ENCODE measurements around the gene CLMP. TPM values are rescaled to one million over a fixed set of nuclear protein-coding genes. Genes with fewer than 3 reads are reported as not detected.

The CLMP gene
- total and polyA plus RNA-seq, 2 donors (not counting 3 experiments of a cell fraction or from before 2014, with no cell fraction given) = 0.03 to 0.18 TPM

DNA sequence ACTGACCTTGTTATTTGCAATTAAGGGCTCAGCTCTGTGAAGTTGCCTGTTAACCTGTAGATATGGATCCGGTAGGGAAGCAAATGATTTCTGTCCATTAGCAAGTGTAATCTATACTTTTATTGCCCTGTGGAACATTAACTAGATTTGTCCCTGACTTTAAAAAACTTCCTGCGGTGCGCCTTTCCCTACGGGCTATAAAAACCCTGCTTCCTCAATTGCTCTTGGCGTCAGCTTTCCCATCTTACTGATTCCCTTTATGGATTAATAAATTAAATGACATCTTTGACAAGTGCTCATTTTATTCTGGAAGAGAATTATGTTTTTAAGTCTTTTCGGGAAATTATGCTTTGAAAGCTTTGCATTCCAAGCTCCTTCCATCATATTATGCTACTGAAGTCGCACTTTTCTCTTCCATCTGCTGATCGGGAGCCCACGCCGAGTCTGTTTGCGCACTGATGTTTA, 18.3 kb upstream of the CLMP start:
- ChIA-PET CTCF (interaction anchor here (2.5 kb wide), 1 partner anchor 110 kb away, joined by 9 read pairs; no protein-coding TSS in a partner anchor), POLR2A (no interaction called here)
- no peak for DNase-seq (ENCODE audit: low read depth, low spot score)
- Histone ChIP-seq H3K79me2 (ENCODE audit: control insufficient read depth, insufficient read depth, low read length) (no peaks in the 10 kb centered on the region), H2AFZ (ENCODE audit: low read depth, low read length) (no peak overlapping the region), H4K20me1 (replicated peaks; ENCODE audit: control insufficient read depth, extremely low read depth, insufficient read depth, low read length) (no peaks in the 10 kb centered on the region), H3K9me1 (replicated peaks; ENCODE audit: control insufficient read depth, extremely low read depth, insufficient read depth, low read length) (no peaks in the 10 kb centered on the region), H3K9ac (replicated peaks; ENCODE audit: extremely low read depth, insufficient read depth, low read length) (no peak overlapping the region), H3K27me3 (ENCODE audit: control insufficient read depth in 2 of 2, insufficient read depth in 2 of 2, low read length in 2 of 2) (no peaks in the 10 kb centered on the region), H3K27ac (ENCODE audit: insufficient read depth, low read depth, low read length) (no peak overlapping the region), H3K4me2 (ENCODE audit: insufficient read depth, low read length) (no peak overlapping the region), H3K9me3 (replicated peaks; ENCODE audit: control insufficient read depth, insufficient read depth, low read length) (no peaks in the 10 kb centered on the region), H3K36me3 (ENCODE audit: control insufficient read depth in 2 of 2, extremely low read depth in 1 of 2, insufficient read depth in 2 of 2, low read length in 2 of 2) (no peaks in the 10 kb centered on the region), H3K4me1 (ENCODE audit: control insufficient read depth, extremely low read depth, insufficient read depth, low read length) (peaks cover 9% of the 10 kb centered on the region), H3K4me3 (replicated peaks in 1 of 3; ENCODE audit: insufficient read depth in 1 of 3, low read depth in 1 of 3, low read length in 3 of 3) (no peak overlapping the region)
- dilution Hi-C loops (cut with MboI; ENCODE audit: extremely low pct_ligation_motif_present, low sequenced_read_pairs) (no loop called here), intact Hi-C loops (cut with micrococcal nuclease) (no loop called here)
- FAIRE-seq = no peak
- BruUV-seq (replicated peaks) = no TSS peak
- TF ChIP-seq POLR2AphosphoS5 (IDR thresholded peaks at IDR 0.05; ENCODE audit: insufficient read depth, low read depth, low read length) (no peak), POLR2A (IDR thresholded peaks at IDR 0.05; ENCODE audit: low read depth, low read length) (no peak), JUN (IDR thresholded peaks at IDR 0.05; ENCODE audit: borderline replicate concordance, insufficient read depth, insufficient read length, low read depth) (no peak), MYC (IDR thresholded peaks at IDR 0.05; ENCODE audit: low read depth, low read length) (no peak), CTCF (IDR thresholded peaks at IDR 0.05; ENCODE audit: extremely low read depth in 1 of 2, insufficient read depth in 1 of 2, low read depth in 1 of 2, low read length in 2 of 2) (no peak), GATA2 (IDR thresholded peaks at IDR 0.05; ENCODE audit: insufficient read depth, insufficient read length, low read depth, low read length) (no peak), EZH2 (IDR thresholded peaks at IDR 0.05; ENCODE audit: borderline replicate concordance, low read depth, low read length, severe bottlenecking) (no peak), FOS (IDR thresholded peaks at IDR 0.05; ENCODE audit: borderline replicate concordance, insufficient read depth, low read length) (no peak)
- TF ChIP-seq, protein P1, sequence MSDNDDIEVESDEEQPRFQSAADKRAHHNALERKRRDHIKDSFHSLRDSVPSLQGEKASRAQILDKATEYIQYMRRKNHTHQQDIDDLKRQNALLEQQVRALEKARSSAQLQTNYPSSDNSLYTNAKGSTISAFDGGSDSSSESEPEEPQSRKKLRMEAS (IDR thresholded peaks at IDR 0.05; ENCODE audit: insufficient read depth, insufficient read length) = no peak
